SK-N-MC (cell line): Measurements from ENCODE around the gene PPP2R2C.

Source experiments
- DNase-seq: peaks from one replicate; pipeline ENCODE4 v3.0.0-alpha.2; 2011; ENCODE audit warnings: low read depth, low spot score
- H3K27ac ChIP-seq: fragments of 200-600 bp; sonication (generic); 2 replicates; pipeline ENCODE4 v1.5.1; 2016; ENCODE audit warnings: mixed run types
- H3K36me3 ChIP-seq: fragments of 200-600 bp; sonication (generic); 2 replicates; pipeline ENCODE4 v1.6.1; 2017; ENCODE audit warnings: antibody characterized with exemption, low read length, mixed read lengths; ENCODE audit not compliant: insufficient read depth
- H3K4me3 ChIP-seq: fragments of 200-600 bp; sonication (generic); 2 replicates; pipeline ENCODE4 v1.5.1; 2016
- H3K9ac ChIP-seq: fragments of 200-600 bp; sonication (generic); 2 replicates; pipeline ENCODE4 v1.8.0; 2017; ENCODE audit warnings: mixed run types, mixed read lengths; ENCODE audit not compliant: insufficient read length
- H3K9me3 ChIP-seq: fragments of 200-600 bp; sonication (generic); 2 replicates; pipeline ENCODE4 v1.6.1; 2017; ENCODE audit warnings: low read depth, mild to moderate bottlenecking, antibody characterized with exemption, low read length, moderate library complexity, mixed read lengths
- EZH2 ChIP-seq: fragments of 200-600 bp; sonication (generic); IDR thresholded peaks from one replicate; pipeline ENCODE4 v1.6.1; 2017; ENCODE audit warnings: antibody characterized with exemption
- FOXP2 ChIP-seq: optimal IDR thresholded peaks from 2 replicates; pipeline ENCODE3; 2011; ENCODE audit warnings: mild to moderate bottlenecking, moderate library complexity; ENCODE audit not compliant: insufficient read depth; ENCODE audit errors: extremely low read length, control extremely low read depth
- POLR2AphosphoS5 ChIP-seq: IDR thresholded peaks from 2 replicates; pipeline ENCODE4 v1.6.1; 2012; ENCODE audit warnings: mild to moderate bottlenecking, low read depth, low read length, borderline replicate concordance

Gene PPP2R2C

DNA sequence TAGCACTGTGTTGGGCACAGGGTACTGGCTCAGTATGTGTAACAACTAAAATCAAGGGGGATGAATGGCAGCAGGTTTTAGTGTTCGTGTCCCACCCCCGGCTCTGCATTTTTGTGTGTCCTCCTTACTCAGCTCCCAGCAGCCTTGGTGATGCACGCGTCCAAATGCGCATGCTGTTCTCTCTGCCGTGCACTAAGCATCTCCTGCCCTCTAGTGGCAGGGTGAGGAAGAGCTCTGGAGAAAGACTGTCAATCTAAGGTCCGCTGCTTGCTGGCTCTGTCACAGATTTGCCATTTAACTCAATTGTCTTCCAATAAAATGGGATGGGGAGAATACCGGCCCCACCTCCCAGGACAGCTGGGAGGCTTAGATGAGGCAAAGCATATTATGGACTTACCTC, 141.4 kb downstream of the PPP2R2C start:
- DNase-seq, result no peak
- H3K27ac ChIP-seq, result no peak overlapping the region
- H3K36me3 ChIP-seq, result no peaks in the 10 kb centered on the region
- no peak overlapping the region for H3K4me3 ChIP-seq
- H3K9me3 ChIP-seq, result no peaks in the 10 kb centered on the region
- no peak overlapping the region for H3K9ac ChIP-seq
- TF ChIP-seq POLR2AphosphoS5, result no peak
- no peak for TF ChIP-seq FOXP2
- TF ChIP-seq EZH2, result no peak

DNA sequence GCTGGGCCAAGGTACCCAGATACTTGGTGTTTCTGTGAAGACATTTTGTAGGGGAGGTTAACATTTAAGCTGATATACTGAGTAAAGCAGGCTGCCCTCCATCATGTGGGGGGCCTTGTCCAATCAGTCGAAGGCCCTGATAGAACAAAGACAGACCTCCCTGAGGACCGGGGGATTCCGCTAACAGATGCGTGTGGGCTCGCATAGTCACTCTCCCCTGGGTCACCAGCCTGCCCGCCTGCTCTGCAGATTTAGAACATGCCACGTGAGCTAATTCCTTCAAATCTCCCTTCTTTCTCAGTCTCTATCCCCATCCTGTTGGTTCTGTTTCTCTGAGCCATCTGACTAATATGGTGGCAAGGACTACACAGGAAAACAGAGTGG, 142.0 kb downstream of the PPP2R2C start:
- Histone ChIP-seq H3K9me3 (no peaks in the 10 kb centered on the region), H3K9ac (no peak overlapping the region), H3K36me3 (no peaks in the 10 kb centered on the region), H3K27ac (no peak overlapping the region), H3K4me3 (no peak overlapping the region)
- TF ChIP-seq EZH2, result no peak
- TF ChIP-seq FOXP2, result no peak
- TF ChIP-seq POLR2AphosphoS5, result no peak
- no peak for DNase-seq

GRCh38 chr4:6329478-6330383, 142.7 kb downstream of the PPP2R2C start:
- H3K9me3 ChIP-seq, result no peaks in the 10 kb centered on the region
- no peak overlapping the region for H3K9ac ChIP-seq
- TF ChIP-seq EZH2 (no peak), FOXP2 (no peak), POLR2AphosphoS5 (no peak)

GRCh38 chr4:6328526-6328925, 143.9 kb downstream of the PPP2R2C start:
- DNase-seq, result no peak
- Histone ChIP-seq H3K9me3 (no peaks in the 10 kb centered on the region), H3K27ac (no peak overlapping the region), H3K4me3 (no peak overlapping the region), H3K9ac (no peak overlapping the region), H3K36me3 (no peaks in the 10 kb centered on the region)
- TF ChIP-seq POLR2AphosphoS5 (no peak), FOXP2 (no peak), EZH2 (no peak)

More at GRCh38 chr4:6329478-6330383, 142.7 kb downstream of the PPP2R2C start:
- no peak for DNase-seq
- no peak overlapping the region for H3K4me3 ChIP-seq
- H3K36me3 ChIP-seq, result no peaks in the 10 kb centered on the region
- H3K27ac ChIP-seq, result no peak overlapping the region

GRCh38 chr4:6327220-6327917, 145.0 kb downstream of the PPP2R2C start:
- TF ChIP-seq FOXP2 (no peak), POLR2AphosphoS5 (no peak), EZH2 (no peak)
- H3K4me3 ChIP-seq, result no peak overlapping the region
- no peak overlapping the region for H3K9ac ChIP-seq
- no peaks in the 10 kb centered on the region for H3K36me3 ChIP-seq
- no peak for DNase-seq
- H3K27ac ChIP-seq, result no peak overlapping the region
- H3K9me3 ChIP-seq, result no peaks in the 10 kb centered on the region

DNA sequence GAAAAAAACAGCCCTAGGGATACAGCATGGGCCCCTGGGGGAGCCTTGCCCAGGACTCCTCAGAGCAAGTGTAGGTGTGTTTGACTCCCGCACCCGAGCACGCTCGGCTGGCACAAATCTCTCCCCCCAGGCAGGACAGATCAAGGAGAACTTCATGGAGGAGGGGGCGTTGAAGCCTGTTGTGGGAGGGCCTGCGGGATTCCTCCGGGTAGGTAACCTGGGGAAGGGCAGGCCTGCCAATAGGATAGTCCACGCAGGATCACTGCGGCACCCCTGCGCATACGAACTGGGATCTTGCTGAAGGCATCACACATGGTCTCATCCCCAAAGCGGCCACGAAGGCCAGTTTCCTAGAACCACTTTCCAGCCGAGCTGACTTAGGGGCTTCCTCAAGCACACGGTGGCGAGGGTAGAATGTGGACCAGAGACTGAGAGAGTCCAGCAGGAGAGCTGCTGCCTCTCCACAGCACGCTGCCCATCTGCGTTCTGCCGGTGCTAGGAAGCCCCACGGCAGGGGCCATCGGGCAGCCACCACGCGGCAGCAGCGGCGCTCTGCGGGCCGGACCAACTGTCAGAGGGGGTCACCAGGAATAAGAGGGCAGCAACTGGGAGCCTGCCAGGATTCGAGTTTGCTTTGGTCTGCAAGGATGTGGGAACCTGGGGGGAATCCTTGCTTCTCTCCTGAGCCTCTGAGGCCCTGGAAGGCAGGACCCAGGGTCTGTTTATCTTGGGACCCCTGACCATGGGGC, 145.9 kb downstream of the PPP2R2C start:
- TF ChIP-seq EZH2 (no peak), FOXP2 (no peak), POLR2AphosphoS5 (no peak)
- H3K9ac ChIP-seq, result no peak overlapping the region
- DNase-seq, result no peak
- H3K4me3 ChIP-seq, result no peak overlapping the region
- H3K36me3 ChIP-seq, result no peaks in the 10 kb centered on the region
- H3K27ac ChIP-seq, result no peak overlapping the region
- H3K9me3 ChIP-seq, result no peaks in the 10 kb centered on the region

DNA sequence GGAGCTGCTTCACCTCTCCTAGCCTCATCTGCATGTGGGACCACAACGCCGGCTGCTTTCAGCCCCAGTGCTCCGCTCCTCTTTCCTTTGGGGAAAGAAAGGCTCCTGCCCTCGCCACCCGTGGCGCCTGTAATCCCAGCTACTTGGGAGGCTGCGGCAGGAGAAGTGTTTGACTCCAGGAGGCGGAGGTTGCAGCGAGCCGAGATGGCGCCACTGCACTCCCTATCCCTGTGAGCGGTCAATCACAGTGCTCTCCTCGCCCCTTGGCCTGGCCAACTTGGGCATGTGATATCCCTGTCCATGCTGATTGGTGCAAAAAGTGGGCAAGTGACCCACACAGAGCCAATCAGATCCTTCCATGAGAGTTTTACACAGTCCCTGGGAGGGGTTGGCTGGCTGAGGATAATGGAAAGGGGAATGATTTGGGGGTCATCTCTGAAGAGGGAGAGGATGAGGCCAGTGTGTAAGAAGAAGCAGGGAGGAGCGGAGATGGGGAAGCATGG, 146.6 kb downstream of the PPP2R2C start:
- Histone ChIP-seq H3K36me3 (no peaks in the 10 kb centered on the region), H3K9me3 (no peaks in the 10 kb centered on the region), H3K4me3 (no peak overlapping the region), H3K9ac (no peak overlapping the region), H3K27ac (no peak overlapping the region)
- no peak for DNase-seq
- TF ChIP-seq POLR2AphosphoS5 (no peak), FOXP2 (no peak)

DNA sequence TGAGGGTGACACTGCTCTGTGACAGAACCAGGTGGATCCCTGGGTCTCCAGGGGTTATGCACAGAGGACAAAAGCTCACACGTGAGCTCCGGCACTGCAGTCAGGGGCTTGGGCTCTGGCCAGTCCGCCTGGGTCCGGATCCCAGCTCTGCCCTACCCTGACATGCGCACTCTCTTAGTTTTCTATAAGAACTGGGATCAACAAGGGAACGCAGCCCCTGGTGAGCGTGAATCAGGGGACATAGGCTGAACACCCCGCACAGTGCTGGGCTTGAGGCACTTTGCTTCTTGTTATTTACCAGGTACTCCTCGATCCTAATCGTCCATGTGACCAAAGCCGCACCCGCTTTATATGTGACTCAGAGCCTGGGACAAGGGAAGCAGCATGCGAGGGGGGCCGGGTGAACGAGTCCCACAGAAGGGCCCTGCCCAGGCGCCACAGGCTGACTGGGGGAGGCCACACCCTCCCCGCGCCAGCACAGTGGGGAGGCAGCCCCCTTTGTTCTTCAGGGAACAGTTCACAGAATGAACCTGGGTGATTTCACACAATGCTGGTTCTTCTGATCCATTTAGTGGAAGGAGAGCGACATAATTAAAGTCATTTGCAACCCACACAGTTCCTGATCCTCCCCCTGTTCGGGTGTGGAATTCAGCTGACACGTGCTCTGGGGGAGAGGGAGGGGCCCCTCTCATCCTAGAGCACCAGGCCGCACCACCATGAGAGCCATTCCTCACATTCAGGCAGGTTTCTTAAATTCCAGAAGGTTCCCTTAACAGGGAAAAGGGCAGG, 147.2 kb downstream of the PPP2R2C start:
- Histone ChIP-seq H3K9me3 (no peaks in the 10 kb centered on the region), H3K36me3 (no peaks in the 10 kb centered on the region), H3K4me3 (no peak overlapping the region), H3K27ac (no peak overlapping the region), H3K9ac (no peak overlapping the region)
- no peak for DNase-seq
- TF ChIP-seq POLR2AphosphoS5, result no peak
- no peak for TF ChIP-seq FOXP2
